Measurements from ENCODE around the gene EZH2.

The EZH2 gene

GRCh38 chr7:148815612-148816011 lies 68.5 kb downstream of the EZH2 start:
- H3K36me3 ChIP-seq (ENCODE audit: insufficient read depth, low read length), result peaks cover 100% of the 10 kb centered on the region
- H3K4me1 ChIP-seq (ENCODE audit: insufficient read depth, low read length), result no peaks in the 10 kb centered on the region
- H3K79me2 ChIP-seq (ENCODE audit: insufficient read depth, low read length), result peaks cover 14% of the 10 kb centered on the region; the same call in 1 of the 2 replicates
- H3K9me3 ChIP-seq (ENCODE audit: insufficient read depth, low read length, severe bottlenecking), result no peaks in the 10 kb centered on the region
- DNase-seq (no peak), ATAC-seq (ENCODE audit: insufficient read depth, low read depth) (no peak)
- H3K9ac ChIP-seq (ENCODE audit: low read depth, low read length), result no peak overlapping the region
- peaks cover 8% of the 10 kb centered on the region; the same call in 1 of the 2 replicates for H4K20me1 ChIP-seq (ENCODE audit: insufficient read depth, low read length)
- TF ChIP-seq CTCF (IDR thresholded peaks at IDR 0.05; ENCODE audit: borderline replicate concordance, extremely low read depth, low read length, poor library complexity, severe bottlenecking) (no peak), EZH2 (IDR thresholded peaks at IDR 0.05; ENCODE audit: borderline replicate concordance, low read depth, low read length, severe bottlenecking) (no peak)
- H3K27ac ChIP-seq (ENCODE audit: low read length), result no peak overlapping the region
- H3K4me3 ChIP-seq (ENCODE audit: low read depth in 1 of 2, low read length in 2 of 2), result no peak overlapping the region
- H3K4me2 ChIP-seq (ENCODE audit: insufficient read depth, low read length), result no peak overlapping the region
- no peaks in the 10 kb centered on the region for H3K27me3 ChIP-seq (ENCODE audit: insufficient read depth, low read length, poor library complexity)
- H2AFZ ChIP-seq (ENCODE audit: low read depth, low read length), result no peak overlapping the region

- TF ChIP-seq CTCF (IDR thresholded peaks at IDR 0.05; ENCODE audit: borderline replicate concordance, extremely low read depth, low read length, poor library complexity, severe bottlenecking) (no peak), EZH2 (IDR thresholded peaks at IDR 0.05; ENCODE audit: borderline replicate concordance, low read depth, low read length, severe bottlenecking) (no peak)
- no peak for ATAC-seq (ENCODE audit: insufficient read depth, low read depth)
- Histone ChIP-seq H3K79me2 (ENCODE audit: insufficient read depth, low read length) (peaks cover 14% of the 10 kb centered on the region; the same call in 1 of the 2 replicates), H3K9ac (ENCODE audit: low read depth, low read length) (no peak overlapping the region), H3K27me3 (ENCODE audit: insufficient read depth, low read length, poor library complexity) (no peaks in the 10 kb centered on the region), H3K4me1 (ENCODE audit: insufficient read depth, low read length) (no peaks in the 10 kb centered on the region), H3K36me3 (ENCODE audit: insufficient read depth, low read length) (peaks cover 100% of the 10 kb centered on the region), H3K27ac (ENCODE audit: low read length) (no peak overlapping the region), H2AFZ (ENCODE audit: low read depth, low read length) (no peak overlapping the region), H3K4me3 (ENCODE audit: low read depth in 1 of 2, low read length in 2 of 2) (no peak overlapping the region), H3K4me2 (ENCODE audit: insufficient read depth, low read length) (no peak overlapping the region), H3K9me3 (ENCODE audit: insufficient read depth, low read length, severe bottlenecking) (no peaks in the 10 kb centered on the region), H4K20me1 (ENCODE audit: insufficient read depth, low read length) (peaks cover 8% of the 10 kb centered on the region; the same call in 1 of the 2 replicates)
- DNase-seq, result no peak
Measured at GRCh38 chr7:148814922-148815559, 69.0 kb downstream of the EZH2 start.

GRCh38 chr7:148813890-148814289 lies 70.2 kb downstream of the EZH2 start:
- H4K20me1 ChIP-seq (ENCODE audit: insufficient read depth, low read length), result peaks cover 6% of the 10 kb centered on the region; the same call in 1 of the 2 replicates
- H3K27me3 ChIP-seq (ENCODE audit: insufficient read depth, low read length, poor library complexity), result no peaks in the 10 kb centered on the region
- H3K79me2 ChIP-seq (ENCODE audit: insufficient read depth, low read length), result peaks cover 8% of the 10 kb centered on the region; the same call in 1 of the 2 replicates
- H2AFZ ChIP-seq (ENCODE audit: low read depth, low read length), result no peak overlapping the region
- H3K4me1 ChIP-seq (ENCODE audit: insufficient read depth, low read length), result no peaks in the 10 kb centered on the region
- peaks cover 100% of the 10 kb centered on the region for H3K36me3 ChIP-seq (ENCODE audit: insufficient read depth, low read length)
- no peak overlapping the region for H3K9ac ChIP-seq (ENCODE audit: low read depth, low read length)
- TF ChIP-seq EZH2 (IDR thresholded peaks at IDR 0.05; ENCODE audit: borderline replicate concordance, low read depth, low read length, severe bottlenecking) (no peak), CTCF (IDR thresholded peaks at IDR 0.05; ENCODE audit: borderline replicate concordance, extremely low read depth, low read length, poor library complexity, severe bottlenecking) (no peak)
- no peak for ATAC-seq (ENCODE audit: insufficient read depth, low read depth)
- no peak overlapping the region for H3K4me2 ChIP-seq (ENCODE audit: insufficient read depth, low read length)
- no peak overlapping the region for H3K27ac ChIP-seq (ENCODE audit: low read length)
- no peak overlapping the region for H3K4me3 ChIP-seq (ENCODE audit: low read depth in 1 of 2, low read length in 2 of 2)
- no peaks in the 10 kb centered on the region for H3K9me3 ChIP-seq (ENCODE audit: insufficient read depth, low read length, severe bottlenecking)
- DNase-seq, result no peak

All from DND-41 (cell line).